Tibial nerve (tissue), 3 donors: ENCODE results near the gene MTG2.

Experiments used
- CTCF ChIP-seq, 5 experiments: fragments of 200-600 bp in 3 of 5; fragments of 450-650 bp in 2 of 5; sonication (generic) in 3 of 5; IDR thresholded peaks; one replicate each; pipeline ENCODE4 v1.5.1; 2016 to 2019; ENCODE audit warnings: antibody characterized with exemption in 5 of 5, mild to moderate bottlenecking in 3 of 5, moderate library complexity in 2 of 5
- POLR2A ChIP-seq, 2 donors: fragments of 450-650 bp; IDR thresholded peaks; one replicate each; pipeline ENCODE4 v1.6.1; 2017; ENCODE audit warnings: antibody characterized with exemption in 2 of 2, mild to moderate bottlenecking in 2 of 2, moderate library complexity in 2 of 2

GRCh38 chr20:62211769-62212288, 29.0 kb downstream of the MTG2 start:
- no peak for TF ChIP-seq CTCF (IDR thresholded peaks at IDR 0.05)
- TF ChIP-seq POLR2A (IDR thresholded peaks at IDR 0.05) = no peak
